GM12875 (cell line): ENCODE results near the gene ADD3.

Experiments used
- H3K4me3 ChIP-seq: one replicate; pipeline ENCODE4 v1.5.1; 2011; ENCODE audit warnings: low read depth, low read length, control low read depth
- TF ChIP-seq, protein P1 (sequence below): IDR thresholded peaks from 2 replicates; pipeline ENCODE4 v1.5.1; 2011; ENCODE audit warnings: low read depth, mild to moderate bottlenecking, control low read depth, inconsistent platforms, low read length, moderate library complexity, borderline replicate concordance; ENCODE audit not compliant: insufficient read depth

Gene ADD3

DNA sequence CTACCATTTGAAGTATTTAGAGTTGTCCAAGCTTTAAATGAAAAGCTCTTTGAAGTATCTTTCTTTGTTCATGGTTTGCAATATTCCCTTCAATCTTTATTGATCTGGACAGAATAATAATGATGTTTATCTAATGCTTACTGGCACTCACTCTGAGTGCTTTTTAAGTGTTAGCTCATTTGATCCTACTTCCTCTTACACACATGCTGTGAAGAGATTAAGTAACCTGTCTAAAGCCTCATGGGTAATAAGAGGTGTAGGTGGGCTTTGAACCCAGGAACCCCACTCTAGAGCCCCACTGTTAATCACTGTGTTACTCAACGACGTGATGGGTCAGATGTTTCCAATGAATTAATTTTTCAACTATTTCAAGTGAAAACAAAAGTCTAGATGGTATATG, 31.1 kb upstream of the ADD3 start:
- H3K4me3 ChIP-seq = no peak overlapping the region
- TF ChIP-seq, protein P1, sequence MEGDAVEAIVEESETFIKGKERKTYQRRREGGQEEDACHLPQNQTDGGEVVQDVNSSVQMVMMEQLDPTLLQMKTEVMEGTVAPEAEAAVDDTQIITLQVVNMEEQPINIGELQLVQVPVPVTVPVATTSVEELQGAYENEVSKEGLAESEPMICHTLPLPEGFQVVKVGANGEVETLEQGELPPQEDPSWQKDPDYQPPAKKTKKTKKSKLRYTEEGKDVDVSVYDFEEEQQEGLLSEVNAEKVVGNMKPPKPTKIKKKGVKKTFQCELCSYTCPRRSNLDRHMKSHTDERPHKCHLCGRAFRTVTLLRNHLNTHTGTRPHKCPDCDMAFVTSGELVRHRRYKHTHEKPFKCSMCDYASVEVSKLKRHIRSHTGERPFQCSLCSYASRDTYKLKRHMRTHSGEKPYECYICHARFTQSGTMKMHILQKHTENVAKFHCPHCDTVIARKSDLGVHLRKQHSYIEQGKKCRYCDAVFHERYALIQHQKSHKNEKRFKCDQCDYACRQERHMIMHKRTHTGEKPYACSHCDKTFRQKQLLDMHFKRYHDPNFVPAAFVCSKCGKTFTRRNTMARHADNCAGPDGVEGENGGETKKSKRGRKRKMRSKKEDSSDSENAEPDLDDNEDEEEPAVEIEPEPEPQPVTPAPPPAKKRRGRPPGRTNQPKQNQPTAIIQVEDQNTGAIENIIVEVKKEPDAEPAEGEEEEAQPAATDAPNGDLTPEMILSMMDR = no peak

DNA sequence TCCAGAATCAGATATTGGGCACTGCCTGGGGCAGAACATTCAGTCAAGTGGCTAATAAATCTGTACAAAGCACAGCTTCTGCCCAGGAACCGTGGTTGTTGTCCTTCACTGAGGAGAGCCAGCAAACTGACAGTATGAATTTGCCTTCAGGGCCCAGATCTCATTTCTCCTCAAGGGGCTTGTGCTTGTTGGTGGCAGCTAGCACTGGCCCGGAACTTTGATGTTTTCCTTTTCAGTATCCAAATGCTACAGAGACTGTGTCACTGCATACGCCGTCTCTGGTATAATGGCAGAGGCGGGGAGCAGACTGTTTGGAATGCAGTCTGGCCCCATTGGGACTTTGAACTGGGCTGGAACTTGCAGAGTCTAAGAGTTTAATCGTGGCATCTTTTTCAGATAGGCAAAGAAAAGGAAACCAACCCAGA, 30.4 kb upstream of the ADD3 start:
- TF ChIP-seq, protein P1 = no peak
- no peak overlapping the region for H3K4me3 ChIP-seq

DNA sequence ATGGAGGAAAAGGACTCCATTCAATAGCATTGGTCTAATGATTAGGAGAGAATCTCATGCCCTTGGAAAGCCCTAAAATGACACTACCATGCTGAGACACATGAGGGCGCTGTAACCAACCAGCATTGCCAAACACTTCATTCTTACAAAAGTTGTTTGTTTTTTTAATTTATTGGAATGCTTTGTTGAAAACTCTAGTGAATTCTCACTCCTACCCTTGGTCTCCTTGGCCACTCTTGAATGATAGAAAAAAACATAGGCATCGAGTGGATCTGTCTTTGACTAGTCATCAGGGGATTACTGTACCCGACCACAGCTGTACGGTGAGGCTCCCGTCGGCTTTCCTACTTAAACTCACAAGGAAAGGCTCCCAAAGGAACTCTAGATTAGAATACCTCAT, 29.3 kb upstream of the ADD3 start:
- H3K4me3 ChIP-seq = no peak overlapping the region

DNA sequence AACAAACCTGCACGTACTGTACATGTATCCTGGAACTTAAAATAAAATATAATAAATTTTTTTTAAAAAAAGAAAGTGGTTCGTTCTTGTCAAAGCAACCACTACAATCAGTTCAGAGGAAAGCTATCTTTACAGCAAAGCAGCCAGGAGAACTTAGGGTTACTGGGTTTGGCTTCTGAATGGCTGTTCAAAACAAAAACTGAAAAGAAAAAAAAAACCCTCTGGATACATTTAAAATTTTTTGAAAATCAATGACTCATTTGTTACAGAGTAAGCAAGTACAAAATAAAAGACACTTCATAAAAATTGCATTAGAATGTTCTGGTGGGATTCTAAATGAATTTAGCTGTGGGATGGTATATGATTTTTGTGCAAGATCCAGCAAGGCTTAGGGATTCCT, 28.6 kb upstream of the ADD3 start:
- TF ChIP-seq, protein P1 = no peak
- H3K4me3 ChIP-seq = no peak overlapping the region

More for the DNA sequence above, 29.3 kb upstream of the ADD3 start:
- TF ChIP-seq, protein P1 = peak; percentile 74

DNA sequence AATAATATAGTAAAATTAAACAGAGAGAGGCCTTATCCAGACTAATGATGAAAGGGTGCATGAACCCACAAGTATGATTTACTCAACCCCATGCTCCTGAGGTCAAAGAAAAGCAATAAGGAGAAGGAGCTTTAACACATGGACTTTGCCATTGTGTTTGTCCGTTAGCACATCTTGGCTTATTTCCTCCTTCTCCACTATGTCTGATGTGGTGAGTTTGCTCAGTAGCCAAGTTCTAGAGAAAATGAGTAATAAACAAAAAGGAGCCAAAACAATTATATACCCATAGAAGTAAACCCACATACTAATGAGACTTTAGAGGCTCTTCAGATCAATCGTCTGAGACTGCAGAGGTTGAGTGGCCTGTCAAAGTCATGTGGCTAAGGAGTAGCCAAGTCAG, 26.1 kb upstream of the ADD3 start:
- TF ChIP-seq, protein P1 = no peak
- no peak overlapping the region for H3K4me3 ChIP-seq

DNA sequence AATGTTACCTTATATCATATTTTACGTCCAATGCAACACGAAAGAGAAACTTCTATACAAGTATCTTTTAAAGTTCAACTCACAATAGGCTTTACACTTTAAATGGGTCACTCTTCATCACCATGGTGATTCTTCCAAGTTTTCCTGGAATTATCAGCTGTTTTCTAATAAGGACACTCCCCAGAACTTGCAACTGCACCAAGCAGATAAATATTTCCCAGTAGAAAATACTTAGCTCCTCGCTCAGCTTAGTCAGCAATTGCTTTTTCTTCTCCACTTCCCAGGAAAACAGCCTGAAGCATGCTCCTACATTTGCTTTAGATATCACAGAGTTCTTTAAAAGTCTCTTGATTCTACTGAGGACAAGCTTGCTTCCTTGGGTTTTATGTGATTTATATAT, 25.7 kb upstream of the ADD3 start:
- TF ChIP-seq, protein P1 = no peak
- H3K4me3 ChIP-seq = no peak overlapping the region

DNA sequence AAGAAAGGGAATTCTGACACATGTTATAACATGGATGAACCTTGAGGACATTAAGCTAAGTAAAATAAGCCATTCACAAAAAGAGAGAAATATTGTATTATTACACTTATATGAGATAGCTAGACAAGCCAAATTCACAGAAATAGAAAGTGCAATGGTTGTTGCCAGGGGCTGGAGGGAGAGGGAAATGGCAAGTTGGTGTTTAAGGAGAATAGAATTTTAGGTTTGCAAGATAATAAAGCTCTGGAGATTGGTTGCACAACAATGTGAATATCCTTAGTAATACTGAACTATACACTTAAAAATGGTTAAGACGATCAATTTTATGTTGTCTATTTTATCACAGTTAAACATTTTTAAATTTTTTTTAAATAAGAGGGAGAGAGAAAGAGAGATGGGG, 25.0 kb upstream of the ADD3 start:
- H3K4me3 ChIP-seq = no peak overlapping the region
- TF ChIP-seq, protein P1 = no peak
